ENCODE data around the gene CLOCK.

Gene CLOCK

GRCh38 chr4:55409468-55410171, 137.1 kb downstream of the CLOCK start:
- DNase-seq = no peak

- DNase-seq = no peak
Observed at GRCh38 chr4:55407764-55408163, 138.9 kb downstream of the CLOCK start.

- no peak for DNase-seq
Observed at GRCh38 chr4:55407119-55407518, 139.6 kb downstream of the CLOCK start.

GRCh38 chr4:55406545-55406944, 140.2 kb downstream of the CLOCK start:
- DNase-seq = no peak

- no peak for DNase-seq
Observed at GRCh38 chr4:55405073-55405472, 141.6 kb downstream of the CLOCK start.

- no peak for DNase-seq
Observed at GRCh38 chr4:55399581-55399980, 147.1 kb downstream of the CLOCK start.

- DNase-seq = no peak
Observed at GRCh38 chr4:55398966-55399365, 147.7 kb downstream of the CLOCK start.

- DNase-seq = no peak
Observed at GRCh38 chr4:55398461-55398860, 148.2 kb downstream of the CLOCK start.

- DNase-seq = no peak
Observed at GRCh38 chr4:55397520-55398321, 149.0 kb downstream of the CLOCK start.

- DNase-seq = no peak
Observed at GRCh38 chr4:55397126-55397436, 149.6 kb downstream of the CLOCK start.

- peak; percentile 23 for DNase-seq
Observed at GRCh38 chr4:55396308-55397125, 150.2 kb downstream of the CLOCK start.

- DNase-seq = peak; percentile 96
Observed at GRCh38 chr4:55395529-55396307, 151.0 kb downstream of the CLOCK start, which contains the start of gene TMEM165. TSS of gene TMEM165 (plus strand) at chr4:55395957. CDS start at chr4:55396190, 233 bp downstream.

- no peak for DNase-seq
Observed at GRCh38 chr4:55395218-55395528, 151.5 kb downstream of the CLOCK start.

- DNase-seq = no peak
Observed at GRCh38 chr4:55393461-55394320, 153.0 kb downstream of the CLOCK start.

- DNase-seq = no peak
Observed at GRCh38 chr4:55386840-55387239, 159.9 kb downstream of the CLOCK start.

GRCh38 chr4:55386073-55386472, 160.6 kb downstream of the CLOCK start:
- DNase-seq = peak; percentile 31

GRCh38 chr4:55385201-55385649, 161.5 kb downstream of the CLOCK start:
- DNase-seq = peak; percentile 20

GRCh38 chr4:55382488-55383003, 164.2 kb downstream of the CLOCK start:
- no peak for DNase-seq

- no peak for DNase-seq
Observed at GRCh38 chr4:55381502-55381901, 165.2 kb downstream of the CLOCK start.

GRCh38 chr4:55380576-55380975, 166.1 kb downstream of the CLOCK start:
- DNase-seq = no peak
